Neuronal stem cell (in vitro differentiated cells): ENCODE results near the gene OTUD6A.

Experiments
- DNase-seq: peaks from one replicate; pipeline ENCODE4 v3.0.0-alpha.2; 2013; ENCODE audit warnings: low spot score
- H2AFZ ChIP-seq: one replicate; pipeline ENCODE4 v1.6.1; 2013; ENCODE audit warnings: mild to moderate bottlenecking, low read length, inconsistent platforms
- H2AK5ac ChIP-seq: 2 replicates; pipeline ENCODE4 v1.6.1; 2013; ENCODE audit warnings: low read depth, mild to moderate bottlenecking, inconsistent platforms, low read length, moderate library complexity, mixed read lengths
- H2BK120ac ChIP-seq: 2 replicates; pipeline ENCODE4 v1.6.1; 2013; ENCODE audit warnings: low read depth, mild to moderate bottlenecking, inconsistent platforms, low read length, moderate library complexity, mixed read lengths
- H2BK12ac ChIP-seq: one replicate; pipeline ENCODE4 v1.6.1; 2013; ENCODE audit warnings: low read length, inconsistent platforms
- H2BK15ac ChIP-seq: 2 replicates; pipeline ENCODE4 v1.6.1; 2013; ENCODE audit warnings: mild to moderate bottlenecking, low read length, inconsistent platforms, mixed read lengths
- H2BK5ac ChIP-seq: one replicate; pipeline ENCODE4 v1.6.1; 2013; ENCODE audit warnings: inconsistent platforms, mild to moderate bottlenecking, low read length, moderate library complexity
- H3K14ac ChIP-seq: one replicate; pipeline ENCODE4 v1.6.1; 2013; ENCODE audit warnings: low read length, inconsistent platforms
- H3K18ac ChIP-seq: 2 replicates; pipeline ENCODE4 v1.6.1; 2013; ENCODE audit warnings: low read length, inconsistent platforms
- H3K23ac ChIP-seq: 2 replicates; pipeline ENCODE4 v1.6.1; 2013; ENCODE audit warnings: low read depth, mild to moderate bottlenecking, mixed read lengths, low read length, inconsistent platforms; ENCODE audit not compliant: poor library complexity
- H3K27ac ChIP-seq: replicated peaks from 3 replicates; pipeline ENCODE4 v1.5.1; 2013; ENCODE audit warnings: low read length, inconsistent platforms
- H3K27me3 ChIP-seq, 3 experiments: 2 replicates each; pipeline ENCODE4 v1.6.1; 2013; ENCODE audit warnings: low read length in 3 of 3, mild to moderate bottlenecking in 2 of 3, inconsistent platforms in 1 of 3, low read depth in 1 of 3, mixed read lengths in 1 of 3, moderate library complexity in 1 of 3; ENCODE audit not compliant: control insufficient read depth in 3 of 3, insufficient read depth in 3 of 3
- H3K36me3 ChIP-seq, 2 donors: replicated peaks in 1 of 2; 2 replicates each; pipeline ENCODE4 v1.6.1; 2013; ENCODE audit warnings: low read length in 2 of 2; ENCODE audit not compliant: control insufficient read depth in 2 of 2, insufficient read depth in 2 of 2
- H3K4ac ChIP-seq: 2 replicates; pipeline ENCODE4 v1.6.1; 2013; ENCODE audit warnings: inconsistent platforms, mild to moderate bottlenecking, low read length, moderate library complexity
- H3K4me1 ChIP-seq, 2 donors: 1 replicate in 1 of 2; 2 replicates in 1 of 2; pipeline ENCODE4 v1.6.1; 2013; ENCODE audit warnings: low read length in 2 of 2, low read depth in 1 of 2; ENCODE audit not compliant: control insufficient read depth in 2 of 2, insufficient read depth in 1 of 2
- H3K4me2 ChIP-seq: one replicate; pipeline ENCODE4 v1.6.1; 2013; ENCODE audit warnings: mild to moderate bottlenecking, low read length, inconsistent platforms; ENCODE audit not compliant: insufficient read depth, poor library complexity, severe bottlenecking
- H3K4me3 ChIP-seq, 2 donors: 2 replicates each; pipeline ENCODE4 v1.5.1; 2013; ENCODE audit warnings: low read length in 2 of 2, mild to moderate bottlenecking in 2 of 2, inconsistent platforms in 1 of 2, moderate library complexity in 1 of 2
- H3K79me1 ChIP-seq: one replicate; pipeline ENCODE4 v1.6.1; 2013; ENCODE audit warnings: low read depth, mild to moderate bottlenecking, inconsistent platforms, low read length, moderate library complexity
- H3K9ac ChIP-seq: one replicate; pipeline ENCODE4 v1.6.1; 2013; ENCODE audit warnings: mild to moderate bottlenecking, low read depth, low read length, inconsistent platforms; ENCODE audit not compliant: poor library complexity
- H3K9me3 ChIP-seq, 2 donors: replicated peaks in 1 of 2; 2 replicates each; pipeline versions ENCODE3 to v1.6.1; 2013; ENCODE audit warnings: low read length in 2 of 2, mild to moderate bottlenecking in 2 of 2, inconsistent platforms in 1 of 2, low read depth in 1 of 2, mixed read lengths in 1 of 2, moderate library complexity in 1 of 2; ENCODE audit not compliant: control insufficient read depth in 2 of 2, insufficient read depth in 1 of 2
- H4K8ac ChIP-seq: one replicate; pipeline ENCODE4 v1.6.1; 2013; ENCODE audit warnings: low read depth, mild to moderate bottlenecking, inconsistent platforms, low read length, moderate library complexity
- H4K91ac ChIP-seq: one replicate; pipeline ENCODE4 v1.6.1; 2013; ENCODE audit warnings: low read length, low read depth, mild to moderate bottlenecking, inconsistent platforms; ENCODE audit not compliant: poor library complexity
- WGBS, 2 donors: extraction: QIAGEN DNeasy Blood & Tissue Kit; methylation state at CpG; one replicate each; pipeline ENCODE4 v1.1.7; 2013; ENCODE audit warnings: missing lambda C conversion rate in 2 of 2, mixed read lengths in 1 of 2; ENCODE audit not compliant: insufficient read length in 2 of 2, insufficient replicate concordance in 1 of 2; ENCODE audit errors: extremely low coverage in 2 of 2; 5-methylcytosine and 5-hydroxymethylcytosine counted together

OTUD6A gene

GRCh38 chrX:70034646-70035045, 27.6 kb upstream of the OTUD6A start:
- H3K9ac ChIP-seq = no peak overlapping the region

GRCh38 chrX:70038515-70038914, 23.7 kb upstream of the OTUD6A start:
- H3K4me1 ChIP-seq = no peaks in the 10 kb centered on the region
- no CpG with 5 or more reads among the region's 2 CpGs for WGBS, 2 donors
- H4K8ac ChIP-seq = no peak overlapping the region
- no peak overlapping the region for H4K91ac ChIP-seq
- no peaks in the 10 kb centered on the region for H3K79me1 ChIP-seq
- H3K4me3 ChIP-seq = no peak overlapping the region
- H3K36me3 ChIP-seq = no peaks in the 10 kb centered on the region
- H3K18ac ChIP-seq = no peak overlapping the region
- H2AFZ ChIP-seq = no peak overlapping the region
- H3K27me3 ChIP-seq = peaks cover 0 to 9% (median 0%) of the 10 kb centered on the region in 3 experiments
- H2AK5ac ChIP-seq = no peak overlapping the region
- H2BK120ac ChIP-seq = no peak overlapping the region
- no peak overlapping the region for H3K9ac ChIP-seq
- H2BK5ac ChIP-seq = no peak overlapping the region
- no peak overlapping the region for H3K27ac ChIP-seq
- no peak overlapping the region for H2BK12ac ChIP-seq
- no peak overlapping the region for H3K4me2 ChIP-seq
- H3K14ac ChIP-seq = no peak overlapping the region
- no peak overlapping the region for H3K23ac ChIP-seq
- H3K4ac ChIP-seq = no peak overlapping the region
- no peaks in the 10 kb centered on the region for H3K9me3 ChIP-seq
- DNase-seq = no peak
- H2BK15ac ChIP-seq = no peak overlapping the region

More at GRCh38 chrX:70034646-70035045, 27.6 kb upstream of the OTUD6A start:
- no peak overlapping the region for H2BK5ac ChIP-seq
- no peak overlapping the region for H3K23ac ChIP-seq
- WGBS, 2 donors = no CpG with 5 or more reads among the region's 4 CpGs
- no peak overlapping the region for H3K14ac ChIP-seq
- H3K18ac ChIP-seq = no peak overlapping the region
- no peaks in the 10 kb centered on the region for H3K36me3 ChIP-seq
- no peak overlapping the region for H3K4me3 ChIP-seq
- H2BK120ac ChIP-seq = no peak overlapping the region
- no peak overlapping the region for H4K91ac ChIP-seq
- no peak overlapping the region for H2AK5ac ChIP-seq
- no peaks in the 10 kb centered on the region for H3K79me1 ChIP-seq
- H4K8ac ChIP-seq = no peak overlapping the region
- no peak overlapping the region for H3K4ac ChIP-seq
- peaks cover 0 to 3% (median 0%) of the 10 kb centered on the region in 3 experiments for H3K27me3 ChIP-seq
- no peak overlapping the region for H3K4me2 ChIP-seq
- H3K4me1 ChIP-seq = peaks cover 0 to 1% of the 10 kb centered on the region in 2 donors
- no peak overlapping the region for H3K27ac ChIP-seq
- H2AFZ ChIP-seq = no peak overlapping the region
- no peaks in the 10 kb centered on the region for H3K9me3 ChIP-seq
- no peak for DNase-seq
- H2BK15ac ChIP-seq = no peak overlapping the region
- H2BK12ac ChIP-seq = no peak overlapping the region

GRCh38 chrX:70038951-70039350, 23.3 kb upstream of the OTUD6A start:
- Histone ChIP-seq H2BK15ac (no peak overlapping the region), H3K79me1 (no peaks in the 10 kb centered on the region), H2BK5ac (no peak overlapping the region), H3K27me3 (peaks cover 0 to 9% (median 0%) of the 10 kb centered on the region in 3 experiments), H3K14ac (no peak overlapping the region), H4K8ac (no peak overlapping the region), H2BK12ac (no peak overlapping the region), H4K91ac (no peak overlapping the region), H2AFZ (no peak overlapping the region), H3K9ac (no peak overlapping the region), H3K27ac (no peak overlapping the region), H3K4ac (no peak overlapping the region), H3K4me3 (no peak overlapping the region), H2AK5ac (no peak overlapping the region), H3K18ac (no peak overlapping the region), H2BK120ac (no peak overlapping the region), H3K4me1 (no peaks in the 10 kb centered on the region), H3K4me2 (no peak overlapping the region), H3K9me3 (no peaks in the 10 kb centered on the region), H3K23ac (no peak overlapping the region), H3K36me3 (no peaks in the 10 kb centered on the region)
- DNase-seq = no peak
- WGBS, 2 donors = no CpG with 5 or more reads among the region's 1 CpG

DNA sequence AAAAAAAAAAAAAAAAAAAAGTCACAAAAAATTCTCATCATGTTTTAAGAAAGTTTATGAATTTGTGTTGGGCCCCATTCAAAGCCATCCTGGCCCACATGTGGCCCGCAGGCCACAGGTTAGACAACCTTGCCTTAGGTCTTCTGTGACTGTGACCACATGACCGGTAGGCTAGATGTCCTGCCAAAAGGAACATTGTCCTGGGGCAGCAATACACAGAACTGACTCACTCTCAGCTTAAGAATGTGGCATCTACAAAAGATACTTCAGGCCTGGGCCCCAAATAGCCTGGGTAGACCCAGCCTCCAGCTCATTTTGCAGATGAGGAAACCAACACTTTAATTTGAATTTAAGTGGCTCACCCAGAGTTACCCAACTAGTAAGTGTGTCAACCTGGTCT, 22.5 kb upstream of the OTUD6A start:
- peaks cover 0 to 12% (median 0%) of the 10 kb centered on the region in 3 experiments for H3K27me3 ChIP-seq
- H3K4me3 ChIP-seq = no peak overlapping the region
- no peak overlapping the region for H2AK5ac ChIP-seq
- no peaks in the 10 kb centered on the region for H3K36me3 ChIP-seq
- H3K27ac ChIP-seq = no peak overlapping the region
- H3K14ac ChIP-seq = no peak overlapping the region
- H3K9me3 ChIP-seq = no peaks in the 10 kb centered on the region
- no peak overlapping the region for H3K4me2 ChIP-seq
- no peak overlapping the region for H2BK12ac ChIP-seq
- DNase-seq = no peak
- H3K9ac ChIP-seq = no peak overlapping the region
- no peak overlapping the region for H3K4ac ChIP-seq
- no peak overlapping the region for H4K91ac ChIP-seq
- H3K18ac ChIP-seq = no peak overlapping the region
- H2BK120ac ChIP-seq = no peak overlapping the region
- no peaks in the 10 kb centered on the region for H3K4me1 ChIP-seq
- H3K23ac ChIP-seq = no peak overlapping the region
- H2AFZ ChIP-seq = no peak overlapping the region
- H4K8ac ChIP-seq = no peak overlapping the region
- WGBS, 2 donors = no CpG with 5 or more reads among the region's 2 CpGs
- no peaks in the 10 kb centered on the region for H3K79me1 ChIP-seq
- H2BK15ac ChIP-seq = no peak overlapping the region
- H2BK5ac ChIP-seq = no peak overlapping the region
